Measurements from ENCODE around the gene CSNK2A1. TPM values are rescaled to one million over a fixed set of nuclear protein-coding genes. Genes with fewer than 3 reads are reported as not detected.

Gene CSNK2A1
- total and polyA plus RNA-seq, 2 donors (not counting 3 experiments of a cell fraction or from before 2014, with no cell fraction given) = 68.4 to 142 TPM

DNA sequence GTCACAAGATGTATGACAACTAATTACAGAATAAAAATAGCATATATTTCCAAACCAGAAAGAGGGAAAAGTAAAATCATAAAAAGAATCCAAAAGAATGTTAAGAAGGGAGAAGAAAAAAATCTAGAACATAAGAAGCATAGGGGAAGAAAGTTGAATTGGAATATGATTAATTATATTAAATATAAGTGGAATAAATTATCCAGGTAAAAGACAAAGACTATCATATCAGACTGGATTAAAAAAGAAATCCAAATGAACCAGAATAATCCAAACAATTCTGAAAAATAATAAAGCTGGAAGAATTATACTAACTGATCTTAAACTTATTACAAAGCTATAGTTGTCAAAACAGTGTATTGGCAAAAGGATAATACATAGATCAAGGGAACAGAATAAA is 23.6 kb downstream of the CSNK2A1 start:
- H3K4me1 ChIP-seq (ENCODE audit: control insufficient read depth, extremely low read depth, insufficient read depth, low read length) = no peaks in the 10 kb centered on the region
- intact Hi-C loops (cut with micrococcal nuclease) = no loop called here
- CTCF ChIA-PET = interaction anchor here (1.0 kb wide), 1 partner anchor 9 kb away, joined by 3 read pairs; no protein-coding TSS in a partner anchor

More for the DNA sequence above, 23.6 kb downstream of the CSNK2A1 start:
- peaks cover 93% of the 10 kb centered on the region for H3K79me2 ChIP-seq (ENCODE audit: control insufficient read depth, insufficient read depth, low read length)
- TF ChIP-seq FOS (IDR thresholded peaks at IDR 0.05; ENCODE audit: borderline replicate concordance, insufficient read depth, low read length) (no peak), POLR2A (IDR thresholded peaks at IDR 0.05; ENCODE audit: low read depth, low read length) (no peak), JUN (IDR thresholded peaks at IDR 0.05; ENCODE audit: borderline replicate concordance, insufficient read depth, insufficient read length, low read depth) (no peak), POLR2AphosphoS5 (IDR thresholded peaks at IDR 0.05; ENCODE audit: insufficient read depth, low read depth, low read length) (no peak), MYC (IDR thresholded peaks at IDR 0.05; ENCODE audit: low read depth, low read length) (no peak), MAX (IDR thresholded peaks at IDR 0.05; ENCODE audit: insufficient read depth, insufficient read length) (no peak), EZH2 (IDR thresholded peaks at IDR 0.05; ENCODE audit: borderline replicate concordance, low read depth, low read length, severe bottlenecking) (no peak), GATA2 (IDR thresholded peaks at IDR 0.05; ENCODE audit: insufficient read depth, insufficient read length, low read depth, low read length) (no peak)
- TF ChIP-seq, protein P1, sequence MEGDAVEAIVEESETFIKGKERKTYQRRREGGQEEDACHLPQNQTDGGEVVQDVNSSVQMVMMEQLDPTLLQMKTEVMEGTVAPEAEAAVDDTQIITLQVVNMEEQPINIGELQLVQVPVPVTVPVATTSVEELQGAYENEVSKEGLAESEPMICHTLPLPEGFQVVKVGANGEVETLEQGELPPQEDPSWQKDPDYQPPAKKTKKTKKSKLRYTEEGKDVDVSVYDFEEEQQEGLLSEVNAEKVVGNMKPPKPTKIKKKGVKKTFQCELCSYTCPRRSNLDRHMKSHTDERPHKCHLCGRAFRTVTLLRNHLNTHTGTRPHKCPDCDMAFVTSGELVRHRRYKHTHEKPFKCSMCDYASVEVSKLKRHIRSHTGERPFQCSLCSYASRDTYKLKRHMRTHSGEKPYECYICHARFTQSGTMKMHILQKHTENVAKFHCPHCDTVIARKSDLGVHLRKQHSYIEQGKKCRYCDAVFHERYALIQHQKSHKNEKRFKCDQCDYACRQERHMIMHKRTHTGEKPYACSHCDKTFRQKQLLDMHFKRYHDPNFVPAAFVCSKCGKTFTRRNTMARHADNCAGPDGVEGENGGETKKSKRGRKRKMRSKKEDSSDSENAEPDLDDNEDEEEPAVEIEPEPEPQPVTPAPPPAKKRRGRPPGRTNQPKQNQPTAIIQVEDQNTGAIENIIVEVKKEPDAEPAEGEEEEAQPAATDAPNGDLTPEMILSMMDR (IDR thresholded peaks at IDR 0.05; ENCODE audit: extremely low read depth in 1 of 2, insufficient read depth in 1 of 2, low read depth in 1 of 2, low read length in 2 of 2) = no peak
- H3K36me3 ChIP-seq (ENCODE audit: control insufficient read depth in 2 of 2, extremely low read depth in 1 of 2, insufficient read depth in 2 of 2, low read length in 2 of 2) = peaks cover 2 to 5% of the 10 kb centered on the region in 2 experiments
- no peak overlapping the region for H2AFZ ChIP-seq (ENCODE audit: low read depth, low read length)
- H3K27ac ChIP-seq (ENCODE audit: insufficient read depth, low read depth, low read length) = no peak overlapping the region
- H3K9me1 ChIP-seq (replicated peaks; ENCODE audit: control insufficient read depth, extremely low read depth, insufficient read depth, low read length) = peaks cover 8% of the 10 kb centered on the region
- no peaks in the 10 kb centered on the region for H3K9me3 ChIP-seq (replicated peaks; ENCODE audit: control insufficient read depth, insufficient read depth, low read length)
- no peak overlapping the region for H3K4me2 ChIP-seq (ENCODE audit: insufficient read depth, low read length)
- DNase-seq (ENCODE audit: low read depth, low spot score) = no peak
- no peak overlapping the region for H3K9ac ChIP-seq (replicated peaks; ENCODE audit: extremely low read depth, insufficient read depth, low read length)
- dilution Hi-C loops (cut with MboI; ENCODE audit: extremely low pct_ligation_motif_present, low sequenced_read_pairs) = no loop called here
- no peak for FAIRE-seq
- no peak overlapping the region for H3K4me3 ChIP-seq (replicated peaks in 1 of 3; ENCODE audit: insufficient read depth in 1 of 3, low read depth in 1 of 3, low read length in 3 of 3)
- no TSS peak for BruUV-seq (replicated peaks)
- H3K27me3 ChIP-seq (ENCODE audit: control insufficient read depth in 2 of 2, insufficient read depth in 2 of 2, low read length in 2 of 2) = no peaks in the 10 kb centered on the region
- POLR2A ChIA-PET = no interaction called here
- peaks cover 16% of the 10 kb centered on the region for H4K20me1 ChIP-seq (replicated peaks; ENCODE audit: control insufficient read depth, extremely low read depth, insufficient read depth, low read length)

Data from endothelial cell of umbilical vein (primary cell).